HepG2 (cell line): ENCODE data around the gene UGT1A3. TPM values are rescaled to one million over a fixed set of nuclear protein-coding genes. Genes with fewer than 3 reads are reported as not detected.
"Not testable (repeated sequence)": the region's sequence is repeated elsewhere in the genome, so short reads cannot be mapped to it uniquely, and the experiment has no call there.

ENCODE experiments used
- ASH2L ChIP-seq: fragments of 300-600, 200-600 bp; sonication (generic); IDR thresholded peaks from 2 replicates; pipeline ENCODE4 v1.7.0; 2017; ENCODE audit warnings: low read depth, mild to moderate bottlenecking, moderate library complexity, mixed read lengths, low read length; ENCODE audit not compliant: insufficient read length
- GABPB1 ChIP-seq: IDR thresholded peaks from 2 replicates; pipeline ENCODE4 v1.6.1; 2016; ENCODE audit warnings: mild to moderate bottlenecking, missing genetic modification reagents, moderate library complexity, missing compliant biosample characterization
- HNF4G ChIP-seq, 2 experiments: sonication (generic) in 1 of 2; formaldehyde crosslinking in 1 of 2; IDR thresholded peaks; 2 replicates each; pipeline versions ENCODE4 v1.4.0 to v1.6.1; 2011 to 2020; ENCODE audit warnings: borderline replicate concordance in 2 of 2, low read depth in 2 of 2, mild to moderate bottlenecking in 2 of 2, low read length in 1 of 2, missing genetic modification reagents in 1 of 2, moderate library complexity in 1 of 2
- MEIS1 ChIP-seq: sonication (generic); formaldehyde crosslinking; IDR thresholded peaks from 2 replicates; pipeline ENCODE4 v1.9.0; 2021; ENCODE audit warnings: mild to moderate bottlenecking, missing genetic modification reagents, moderate library complexity, borderline replicate concordance
- MYPOP ChIP-seq: sonication (generic); formaldehyde crosslinking; IDR thresholded peaks from 2 replicates; pipeline ENCODE4 v1.8.1; 2023; ENCODE audit warnings: mild to moderate bottlenecking, moderate library complexity, missing genetic modification reagents
- NONO ChIP-seq, 2 experiments: fragments of 450-650 bp in 1 of 2; sonication (generic) in 1 of 2; formaldehyde crosslinking in 1 of 2; IDR thresholded peaks in 1 of 2; conservative IDR thresholded peaks in 1 of 2; 2 replicates each; pipeline versions ENCODE4 v1.6.1 to v1.8.0; 2017 to 2022; ENCODE audit warnings: mild to moderate bottlenecking in 1 of 2, missing genetic modification reagents in 1 of 2, moderate library complexity in 1 of 2
- NRL ChIP-seq: sonication (generic); formaldehyde crosslinking; IDR thresholded peaks from 2 replicates; pipeline ENCODE4 v1.5.0; 2020; ENCODE audit warnings: missing genetic modification reagents, mild to moderate bottlenecking, moderate library complexity, borderline replicate concordance
- PHF20 ChIP-seq: sonication (generic); formaldehyde crosslinking; IDR thresholded peaks from 2 replicates; pipeline ENCODE4 v1.5.0; 2020; ENCODE audit warnings: mild to moderate bottlenecking, missing genetic modification reagents
- RCOR2 ChIP-seq: IDR thresholded peaks from 2 replicates; pipeline ENCODE4 v1.6.1; 2016; ENCODE audit warnings: missing biosample characterization, missing genetic modification reagents
- SALL1 ChIP-seq: sonication (generic); formaldehyde crosslinking; IDR thresholded peaks from 2 replicates; pipeline ENCODE4 v1.8.0; 2022; ENCODE audit warnings: mild to moderate bottlenecking, missing genetic modification reagents
- WIZ ChIP-seq: sonication (generic); formaldehyde crosslinking; IDR thresholded peaks from 2 replicates; pipeline ENCODE4 v1.5.1; 2020; ENCODE audit warnings: mild to moderate bottlenecking, missing genetic modification reagents
- YEATS2 ChIP-seq: sonication (generic); formaldehyde crosslinking; IDR thresholded peaks from 2 replicates; pipeline ENCODE4 v1.4.0; 2020; ENCODE audit warnings: missing genetic modification reagents, borderline replicate concordance
- YY1 ChIP-seq: IDR thresholded peaks from 2 replicates; pipeline ENCODE4 v1.6.1; 2011; ENCODE audit warnings: low read length, low read depth, moderate library complexity, mild to moderate bottlenecking; ENCODE audit not compliant: insufficient read depth, insufficient replicate concordance
- ZBTB38 ChIP-seq: sonication (generic); formaldehyde crosslinking; IDR thresholded peaks from 2 replicates; pipeline ENCODE4 v1.5.1; 2020; ENCODE audit warnings: mild to moderate bottlenecking, missing genetic modification reagents
- ZGPAT ChIP-seq: IDR thresholded peaks from 2 replicates; pipeline ENCODE4 v1.6.1; 2016; ENCODE audit warnings: mild to moderate bottlenecking
- ZMAT3 ChIP-seq: sonication (generic); formaldehyde crosslinking; conservative IDR thresholded peaks from 2 replicates; pipeline ENCODE4 v1.7.0; 2021; ENCODE audit warnings: missing genetic modification reagents
- ZNF205 ChIP-seq: IDR thresholded peaks from 2 replicates; pipeline ENCODE4 v1.6.1; 2018; ENCODE audit warnings: missing biosample characterization, missing genetic modification reagents
- ZNF44 ChIP-seq: sonication (generic); formaldehyde crosslinking; IDR thresholded peaks from 2 replicates; pipeline ENCODE4 v1.5.1; 2020; ENCODE audit warnings: mild to moderate bottlenecking, missing genetic modification reagents
- ZNF788 ChIP-seq: sonication (generic); formaldehyde crosslinking; IDR thresholded peaks from 2 replicates; pipeline ENCODE4 v1.5.0; 2020; ENCODE audit warnings: mild to moderate bottlenecking, missing genetic modification reagents, borderline replicate concordance
- ZNF879 ChIP-seq: sonication (generic); formaldehyde crosslinking; IDR thresholded peaks from 2 replicates; pipeline ENCODE4 v1.8.1; 2023; ENCODE audit warnings: missing genetic modification reagents
- ZSCAN21 ChIP-seq: sonication (generic); formaldehyde crosslinking; IDR thresholded peaks from 2 replicates; pipeline ENCODE4 v1.8.0; 2022; ENCODE audit warnings: mild to moderate bottlenecking, missing genetic modification reagents, moderate library complexity, borderline replicate concordance
- polyA plus RNA-seq, 8 experiments: library from polyadenylated mRNA; depleted of rRNA in 3 of 8; stranded (reverse) in 7 of 8; unstranded in 1 of 8; fragments of >200 nt; fragmentation: Illumina TruSeq in 4 of 8; extraction: Trizol in 4 of 8; gene quantifications; 2 replicates each; pipeline versions ENCODE4 v1.2.1 to v1.2.3, GENCODE V29; 2011 to 2016; ENCODE audit warnings: low read depth in 4 of 8, missing spikeins in 1 of 8, mixed read lengths in 1 of 8; ENCODE audit not compliant: insufficient read depth in 1 of 8
- total RNA-seq, 5 experiments: library from RNA; depleted of rRNA; stranded (reverse); fragments of >200 nt; fragmentation: Illumina TruSeq; extraction: Trizol; gene quantifications; 2 replicates each; pipeline ENCODE4 v1.2.3, GENCODE V29; 2016; ENCODE audit warnings: low read depth in 1 of 5
- TF ChIP-seq, protein P1 (sequence below): sonication (generic); formaldehyde crosslinking; conservative IDR thresholded peaks from 2 replicates; pipeline ENCODE4 v1.4.0; 2020; ENCODE audit warnings: missing genetic modification reagents

The UGT1A3 gene
- total and polyA plus RNA-seq, 2 of the 13 experiments (the other 11 are each of a cell fraction or from before 2014, with no cell fraction given) = not detected

DNA sequence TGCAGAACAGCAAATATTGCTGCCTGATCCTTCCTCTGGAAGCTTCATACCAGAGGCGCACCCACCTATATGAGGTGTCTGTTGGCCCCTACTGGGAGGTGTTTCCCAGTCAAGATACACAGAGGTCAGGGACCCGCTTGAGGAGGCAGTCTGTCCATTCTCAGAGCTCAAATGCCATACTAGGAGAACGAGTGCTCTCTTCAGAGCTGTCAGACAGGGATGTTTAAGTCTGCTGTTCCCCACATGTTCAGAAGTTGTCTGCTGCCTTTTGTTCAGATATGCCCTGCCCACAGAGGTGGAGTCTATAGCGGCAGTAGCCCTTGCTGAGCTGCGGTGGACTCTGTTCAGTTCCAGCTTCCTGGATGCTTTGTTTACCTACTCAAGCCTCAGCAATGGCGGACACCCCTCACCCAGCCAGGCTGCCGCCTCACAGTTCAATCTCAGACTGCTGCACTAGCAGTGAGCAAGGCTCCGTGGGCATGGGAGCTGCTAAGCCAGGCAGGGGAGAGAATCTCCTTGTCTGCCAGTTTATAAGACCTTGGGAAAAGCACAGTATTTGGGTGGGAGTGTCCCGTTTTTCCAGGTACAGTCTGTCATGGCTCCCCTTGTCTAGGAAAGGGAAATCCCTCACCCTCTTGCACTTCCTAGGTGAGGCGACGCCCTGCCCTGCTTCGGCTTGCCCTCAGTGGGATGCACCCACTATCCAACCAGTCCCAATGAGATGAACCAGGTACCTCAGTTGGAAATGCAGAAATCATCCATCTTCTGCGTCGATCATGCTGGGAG, 8.2 kb downstream of the UGT1A3 start (continued):
- TF ChIP-seq ZGPAT (CRISPR knock-in tag) = peak; percentile 76
- TF ChIP-seq RCOR2 (CRISPR knock-in tag) = 0 out of 2 replicates have a peak, but pooled peaks have one; percentile 37
- TF ChIP-seq YY1 = peak; percentile 91
- peak; percentile 36 for TF ChIP-seq ASH2L
- TF ChIP-seq ZMAT3 (CRISPR knock-in tag) = peak; percentile 75
- TF ChIP-seq NONO (IDR thresholded peaks at IDR 0.05); HNF4G (CRISPR knock-in tag; IDR thresholded peaks at IDR 0.05; ENCODE audit: borderline replicate concordance, low read depth): not testable (repeated sequence)
- TF ChIP-seq NONO (CRISPR knock-in tag; conservative IDR thresholded peaks at IDR 0.05) = peak; percentile 69
- peak; percentile 74; the same call in 1 of the 2 replicates for TF ChIP-seq ZNF788 (CRISPR knock-in tag)
- TF ChIP-seq ZNF205 (CRISPR knock-in tag) = peak; percentile 69
- TF ChIP-seq ZBTB38 = peak; percentile 70
- TF ChIP-seq PHF20 = peak; percentile 52; the same call in 1 of the 2 replicates
- TF ChIP-seq ZNF879 (CRISPR knock-in tag) = peak; percentile 65; the same call in 1 of the 2 replicates
- peak; percentile 85; the same call in 1 of the 2 replicates for TF ChIP-seq MEIS1 (CRISPR knock-in tag)
- peak; percentile 94 for TF ChIP-seq SALL1 (CRISPR knock-in tag)
- TF ChIP-seq WIZ (CRISPR knock-in tag) = peak; percentile 81; the same call in 1 of the 2 replicates
- TF ChIP-seq NRL = 0 out of 2 replicates have a peak, but pooled peaks have one; percentile 16
- TF ChIP-seq MYPOP (CRISPR knock-in tag) = 0 out of 2 replicates have a peak, but pooled peaks have one; percentile 15
- TF ChIP-seq GABPB1 (CRISPR knock-in tag) = peak; percentile 64
- TF ChIP-seq HNF4G (IDR thresholded peaks at IDR 0.05; ENCODE audit: borderline replicate concordance, low read depth, low read length) = peak; percentile 13; the same call in 1 of the 2 replicates
- TF ChIP-seq YEATS2 (CRISPR knock-in tag) = 0 out of 2 replicates have a peak, but pooled peaks have one; percentile 20
- TF ChIP-seq ZSCAN21 (CRISPR knock-in tag) = peak; percentile 71; the same call in 1 of the 2 replicates
- 0 out of 2 replicates have a peak, but pooled peaks have one; percentile 41 for TF ChIP-seq ZNF44 (CRISPR knock-in tag)
- TF ChIP-seq, protein P1, sequence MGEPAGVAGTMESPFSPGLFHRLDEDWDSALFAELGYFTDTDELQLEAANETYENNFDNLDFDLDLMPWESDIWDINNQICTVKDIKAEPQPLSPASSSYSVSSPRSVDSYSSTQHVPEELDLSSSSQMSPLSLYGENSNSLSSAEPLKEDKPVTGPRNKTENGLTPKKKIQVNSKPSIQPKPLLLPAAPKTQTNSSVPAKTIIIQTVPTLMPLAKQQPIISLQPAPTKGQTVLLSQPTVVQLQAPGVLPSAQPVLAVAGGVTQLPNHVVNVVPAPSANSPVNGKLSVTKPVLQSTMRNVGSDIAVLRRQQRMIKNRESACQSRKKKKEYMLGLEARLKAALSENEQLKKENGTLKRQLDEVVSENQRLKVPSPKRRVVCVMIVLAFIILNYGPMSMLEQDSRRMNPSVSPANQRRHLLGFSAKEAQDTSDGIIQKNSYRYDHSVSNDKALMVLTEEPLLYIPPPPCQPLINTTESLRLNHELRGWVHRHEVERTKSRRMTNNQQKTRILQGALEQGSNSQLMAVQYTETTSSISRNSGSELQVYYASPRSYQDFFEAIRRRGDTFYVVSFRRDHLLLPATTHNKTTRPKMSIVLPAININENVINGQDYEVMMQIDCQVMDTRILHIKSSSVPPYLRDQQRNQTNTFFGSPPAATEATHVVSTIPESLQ = peak; percentile 76; the same call in 1 of the 2 replicates
